ENCODE results near the gene TTLL6.

Gene TTLL6

GRCh38 chr17:48759288-48759687 lies 57.7 kb downstream of the TTLL6 start:
- DNase-seq (ENCODE audit: extremely low read depth, low read depth), result no peak
- no peak for TF ChIP-seq CTCF (IDR thresholded peaks at IDR 0.05; ENCODE audit: low read depth, low read length)

GRCh38 chr17:48757524-48757961 lies 59.5 kb downstream of the TTLL6 start:
- DNase-seq (ENCODE audit: extremely low read depth, low read depth), result no peak
- TF ChIP-seq CTCF (IDR thresholded peaks at IDR 0.05; ENCODE audit: low read depth, low read length), result no peak

GRCh38 chr17:48756830-48757251 lies 60.2 kb downstream of the TTLL6 start:
- no peak for DNase-seq (ENCODE audit: extremely low read depth, low read depth)
- no peak for TF ChIP-seq CTCF (IDR thresholded peaks at IDR 0.05; ENCODE audit: low read depth, low read length)

GRCh38 chr17:48755356-48755755 lies 61.7 kb downstream of the TTLL6 start:
- TF ChIP-seq CTCF (IDR thresholded peaks at IDR 0.05; ENCODE audit: low read depth, low read length), result no peak
- DNase-seq (ENCODE audit: extremely low read depth, low read depth), result no peak

- DNase-seq (ENCODE audit: extremely low read depth, low read depth), result no peak
- TF ChIP-seq CTCF (IDR thresholded peaks at IDR 0.05; ENCODE audit: low read depth, low read length), result no peak
These were observed 62.3 kb downstream of the TTLL6 start for GRCh38 chr17:48754500-48755261.

- no peak for DNase-seq (ENCODE audit: extremely low read depth, low read depth)
- no peak for TF ChIP-seq CTCF (IDR thresholded peaks at IDR 0.05; ENCODE audit: low read depth, low read length)
These were observed 63.1 kb downstream of the TTLL6 start for GRCh38 chr17:48753794-48754499.

Measured in AG09319 (cell line).